Measurements from ENCODE around the gene OXA1L.

DNA sequence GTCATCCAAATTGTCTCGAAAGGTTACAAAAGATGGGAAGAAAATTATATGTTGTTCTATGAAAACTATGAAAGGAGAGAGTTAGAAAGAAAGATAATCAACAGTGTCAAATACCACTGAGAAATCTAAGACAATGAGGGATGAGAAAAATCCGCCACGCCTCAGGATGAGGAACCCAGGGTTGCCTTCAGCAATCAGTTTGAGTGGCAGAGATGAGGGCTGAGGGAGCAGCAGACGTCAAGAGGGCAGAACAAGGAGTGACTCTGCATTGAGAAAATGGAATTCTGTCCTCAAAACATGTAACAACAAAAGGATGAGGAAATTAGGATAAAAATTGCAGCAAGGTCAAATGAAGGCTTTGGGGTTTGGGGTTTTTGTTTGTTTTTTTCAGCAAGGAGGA is 18.3 kb upstream of the OXA1L start:
- TF ChIP-seq, protein P1, sequence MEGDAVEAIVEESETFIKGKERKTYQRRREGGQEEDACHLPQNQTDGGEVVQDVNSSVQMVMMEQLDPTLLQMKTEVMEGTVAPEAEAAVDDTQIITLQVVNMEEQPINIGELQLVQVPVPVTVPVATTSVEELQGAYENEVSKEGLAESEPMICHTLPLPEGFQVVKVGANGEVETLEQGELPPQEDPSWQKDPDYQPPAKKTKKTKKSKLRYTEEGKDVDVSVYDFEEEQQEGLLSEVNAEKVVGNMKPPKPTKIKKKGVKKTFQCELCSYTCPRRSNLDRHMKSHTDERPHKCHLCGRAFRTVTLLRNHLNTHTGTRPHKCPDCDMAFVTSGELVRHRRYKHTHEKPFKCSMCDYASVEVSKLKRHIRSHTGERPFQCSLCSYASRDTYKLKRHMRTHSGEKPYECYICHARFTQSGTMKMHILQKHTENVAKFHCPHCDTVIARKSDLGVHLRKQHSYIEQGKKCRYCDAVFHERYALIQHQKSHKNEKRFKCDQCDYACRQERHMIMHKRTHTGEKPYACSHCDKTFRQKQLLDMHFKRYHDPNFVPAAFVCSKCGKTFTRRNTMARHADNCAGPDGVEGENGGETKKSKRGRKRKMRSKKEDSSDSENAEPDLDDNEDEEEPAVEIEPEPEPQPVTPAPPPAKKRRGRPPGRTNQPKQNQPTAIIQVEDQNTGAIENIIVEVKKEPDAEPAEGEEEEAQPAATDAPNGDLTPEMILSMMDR (IDR thresholded peaks at IDR 0.05; ENCODE audit: low read length) = no peak
- TF ChIP-seq EZH2 (IDR thresholded peaks at IDR 0.05; ENCODE audit: borderline replicate concordance, low read length) = no peak

Measured in OCI-LY1 (cell line).